Trophoblast cell (in vitro differentiated cells and primary cell): ENCODE data around the gene RBM28.
A peak's percentile ranks its signal among the peaks of the same experiment; 100 is the strongest.

ENCODE experiments used
- DNase-seq, 2 donors: peaks; one replicate each; pipeline ENCODE4 v3.0.0-alpha.2; 2016
- H2AFZ ChIP-seq: 2 replicates; pipeline ENCODE4 v1.6.1; 2013; ENCODE audit warnings: low read length, moderate library complexity, mild to moderate bottlenecking; ENCODE audit not compliant: insufficient read depth, poor library complexity
- H2AK5ac ChIP-seq: 2 replicates; pipeline ENCODE4 v1.6.1; 2013; ENCODE audit warnings: mild to moderate bottlenecking, low read length
- H2BK120ac ChIP-seq: 2 replicates; pipeline ENCODE4 v1.6.1; 2013; ENCODE audit warnings: low read length, mild to moderate bottlenecking, moderate library complexity; ENCODE audit not compliant: insufficient read depth, poor library complexity
- H2BK12ac ChIP-seq: 2 replicates; pipeline ENCODE4 v1.6.1; 2013; ENCODE audit warnings: mild to moderate bottlenecking, low read length, moderate library complexity
- H2BK5ac ChIP-seq: 2 replicates; pipeline ENCODE4 v1.6.1; 2013; ENCODE audit warnings: low read length, low read depth, moderate library complexity, mild to moderate bottlenecking; ENCODE audit not compliant: poor library complexity
- H3K14ac ChIP-seq: 2 replicates; pipeline ENCODE4 v1.6.1; 2013; ENCODE audit warnings: mild to moderate bottlenecking, low read length
- H3K18ac ChIP-seq: 2 replicates; pipeline ENCODE4 v1.6.1; 2013; ENCODE audit warnings: mild to moderate bottlenecking, low read length
- H3K23ac ChIP-seq: 2 replicates; pipeline ENCODE4 v1.6.1; 2013; ENCODE audit warnings: low read length
- H3K27ac ChIP-seq: 2 replicates; pipeline ENCODE4 v1.5.1; 2013; ENCODE audit warnings: low read depth, mild to moderate bottlenecking, inconsistent platforms, low read length, moderate library complexity
- H3K27me3 ChIP-seq: 2 replicates; pipeline ENCODE4 v1.6.1; 2013; ENCODE audit warnings: inconsistent platforms, mild to moderate bottlenecking, low read length, moderate library complexity; ENCODE audit not compliant: insufficient read depth
- H3K36me3 ChIP-seq, 2 experiments: 1 replicate in 1 of 2; 2 replicates in 1 of 2; pipeline ENCODE4 v1.6.1; 2013; ENCODE audit warnings: low read length in 2 of 2, mild to moderate bottlenecking in 2 of 2, moderate library complexity in 1 of 2; ENCODE audit not compliant: insufficient read depth in 2 of 2, control insufficient read depth in 1 of 2
- H3K4ac ChIP-seq: 2 replicates; pipeline ENCODE4 v1.6.1; 2013; ENCODE audit warnings: low read depth, mild to moderate bottlenecking, low read length, moderate library complexity
- H3K4me1 ChIP-seq, 2 experiments: 1 replicate in 1 of 2; 2 replicates in 1 of 2; pipeline ENCODE4 v1.6.1; 2013; ENCODE audit warnings: low read length in 2 of 2, mild to moderate bottlenecking in 2 of 2, moderate library complexity in 1 of 2; ENCODE audit not compliant: insufficient read depth in 2 of 2, control insufficient read depth in 1 of 2
- H3K4me2 ChIP-seq: 2 replicates; pipeline ENCODE4 v1.6.1; 2013; ENCODE audit warnings: inconsistent platforms, mild to moderate bottlenecking, low read length, moderate library complexity
- H3K4me3 ChIP-seq: 2 replicates; pipeline ENCODE4 v1.5.1; 2013; ENCODE audit warnings: mild to moderate bottlenecking, low read depth, low read length, inconsistent platforms
- H3K79me1 ChIP-seq: one replicate; pipeline ENCODE4 v1.6.1; 2013; ENCODE audit warnings: low read length
- H3K79me2 ChIP-seq: 2 replicates; pipeline ENCODE4 v1.6.1; 2013; ENCODE audit warnings: low read length, mild to moderate bottlenecking; ENCODE audit not compliant: control insufficient read depth, insufficient read depth, poor library complexity
- H3K9ac ChIP-seq: 2 replicates; pipeline ENCODE4 v1.6.1; 2013; ENCODE audit warnings: mild to moderate bottlenecking, low read length
- H3K9me3 ChIP-seq: 2 replicates; pipeline ENCODE4 v1.6.1; 2013; ENCODE audit warnings: low read depth, mild to moderate bottlenecking, control low read depth, inconsistent platforms, low read length; ENCODE audit not compliant: insufficient read depth
- H4K12ac ChIP-seq: 2 replicates; pipeline ENCODE4 v1.6.1; 2013; ENCODE audit warnings: low read depth, mild to moderate bottlenecking, low read length, moderate library complexity
- H4K8ac ChIP-seq: 2 replicates; pipeline ENCODE4 v1.6.1; 2013; ENCODE audit warnings: low read depth, mild to moderate bottlenecking, low read length, moderate library complexity
- H4K91ac ChIP-seq: one replicate; pipeline ENCODE4 v1.6.1; 2013; ENCODE audit warnings: low read depth, mild to moderate bottlenecking, low read length, moderate library complexity
- WGBS: extraction: QIAGEN DNeasy Blood & Tissue Kit; methylation state at CpG from one replicate; pipeline ENCODE4 v1.1.7; 2013; ENCODE audit warnings: missing lambda C conversion rate; ENCODE audit not compliant: insufficient read length, insufficient coverage; ENCODE audit errors: extremely low coverage; 5-methylcytosine and 5-hydroxymethylcytosine counted together

The RBM28 gene

DNA sequence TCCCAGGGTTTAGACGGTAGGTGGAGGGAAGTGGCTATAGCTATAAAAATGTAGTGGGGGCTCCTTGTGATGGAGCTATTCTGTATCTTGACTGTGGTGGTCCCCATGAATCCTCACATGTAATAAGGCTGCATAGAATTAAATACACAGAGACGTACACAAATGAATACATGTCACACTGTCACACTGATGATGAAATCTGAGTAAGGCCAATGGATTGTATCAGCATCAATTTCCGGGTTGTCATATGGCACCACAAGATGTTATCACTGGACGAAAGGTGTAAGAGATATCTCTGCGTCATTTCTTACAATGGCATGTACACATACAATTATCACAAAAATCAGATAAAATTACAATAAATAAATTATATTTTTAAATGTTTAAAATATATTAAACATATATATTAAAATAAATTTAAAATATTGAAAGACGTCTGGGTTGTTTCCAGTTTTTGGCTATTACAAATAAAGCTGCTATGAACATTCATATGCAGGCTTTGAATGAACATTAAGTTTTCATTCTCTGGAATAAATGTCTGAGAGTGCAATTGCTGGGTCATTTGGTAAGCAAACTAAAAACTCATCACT is 64.5 kb downstream of the RBM28 start:
- Histone ChIP-seq H3K27me3 (no peaks in the 10 kb centered on the region), H3K27ac (no peak overlapping the region), H4K8ac (no peak overlapping the region), H3K14ac (no peak overlapping the region), H3K4me1 (no peaks in the 10 kb centered on the region), H3K18ac (no peak overlapping the region), H3K79me1 (no peaks in the 10 kb centered on the region), H2AK5ac (no peak overlapping the region), H2BK120ac (no peak overlapping the region), H3K4ac (no peak overlapping the region), H3K9me3 (peaks cover 4% of the 10 kb centered on the region), H4K91ac (no peak overlapping the region), H3K23ac (no peak overlapping the region), H2BK12ac (no peak overlapping the region), H2BK5ac (no peak overlapping the region), H4K12ac (no peak overlapping the region), H2AFZ (no peak overlapping the region), H3K4me2 (no peak overlapping the region), H3K9ac (no peak overlapping the region), H3K79me2 (no peaks in the 10 kb centered on the region), H3K36me3 (no peaks in the 10 kb centered on the region), H3K4me3 (no peak overlapping the region)
- peak in 1 of 2 donors; percentile 4 for DNase-seq
- no CpG with 5 or more reads among the region's 6 CpGs for WGBS

GRCh38 chr7:128278366-128278765 is 65.3 kb downstream of the RBM28 start:
- Histone ChIP-seq H3K18ac (no peak overlapping the region), H3K4me2 (no peak overlapping the region), H4K8ac (no peak overlapping the region), H3K27me3 (no peaks in the 10 kb centered on the region), H3K23ac (no peak overlapping the region), H3K4ac (no peak overlapping the region), H3K36me3 (no peaks in the 10 kb centered on the region), H3K27ac (no peak overlapping the region), H2AFZ (no peak overlapping the region), H3K79me2 (no peaks in the 10 kb centered on the region), H3K9me3 (peaks cover 6% of the 10 kb centered on the region), H3K9ac (no peak overlapping the region), H2AK5ac (no peak overlapping the region), H2BK12ac (no peak overlapping the region), H2BK120ac (no peak overlapping the region), H3K4me1 (no peaks in the 10 kb centered on the region), H3K14ac (no peak overlapping the region), H2BK5ac (no peak overlapping the region), H3K79me1 (no peaks in the 10 kb centered on the region), H3K4me3 (no peak overlapping the region), H4K91ac (no peak overlapping the region), H4K12ac (no peak overlapping the region)
- DNase-seq = no peak
- WGBS = no CpG with 5 or more reads among the region's 1 CpG

DNA sequence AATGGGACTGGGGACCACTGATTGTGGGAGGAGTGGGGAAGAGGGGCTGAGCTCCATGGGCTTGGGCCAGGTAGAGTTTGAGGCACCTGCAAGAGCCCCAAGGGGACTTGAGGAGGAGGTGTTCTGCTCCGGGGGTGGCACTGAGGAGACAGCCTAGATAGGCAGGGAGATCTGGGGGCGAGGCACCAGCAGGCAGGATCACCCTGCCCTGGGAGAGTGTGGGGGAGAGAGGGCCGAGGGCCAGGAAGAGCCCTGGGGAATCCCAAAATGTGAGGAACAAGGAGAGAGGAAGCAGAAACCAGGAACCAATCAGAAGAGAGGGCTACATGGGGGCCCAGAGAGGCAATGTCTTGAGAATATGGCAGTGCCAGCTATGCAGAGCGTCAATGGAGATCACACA is 68.0 kb downstream of the RBM28 start:
- no CpG with 5 or more reads among the region's 4 CpGs for WGBS
- Histone ChIP-seq H2BK12ac (no peak overlapping the region), H3K23ac (no peak overlapping the region), H3K9ac (no peak overlapping the region), H2BK120ac (no peak overlapping the region), H3K4ac (no peak overlapping the region), H3K18ac (no peak overlapping the region), H3K79me1 (no peaks in the 10 kb centered on the region), H3K4me2 (no peak overlapping the region), H3K27ac (no peak overlapping the region), H4K8ac (no peak overlapping the region), H3K14ac (no peak overlapping the region), H2BK5ac (no peak overlapping the region), H4K12ac (no peak overlapping the region), H3K27me3 (no peaks in the 10 kb centered on the region), H3K36me3 (no peaks in the 10 kb centered on the region), H3K4me1 (no peaks in the 10 kb centered on the region), H2AFZ (no peak overlapping the region), H3K4me3 (no peak overlapping the region), H3K79me2 (no peaks in the 10 kb centered on the region), H4K91ac (no peak overlapping the region), H3K9me3 (peaks cover 4% of the 10 kb centered on the region), H2AK5ac (no peak overlapping the region)
- no peak for DNase-seq

DNA sequence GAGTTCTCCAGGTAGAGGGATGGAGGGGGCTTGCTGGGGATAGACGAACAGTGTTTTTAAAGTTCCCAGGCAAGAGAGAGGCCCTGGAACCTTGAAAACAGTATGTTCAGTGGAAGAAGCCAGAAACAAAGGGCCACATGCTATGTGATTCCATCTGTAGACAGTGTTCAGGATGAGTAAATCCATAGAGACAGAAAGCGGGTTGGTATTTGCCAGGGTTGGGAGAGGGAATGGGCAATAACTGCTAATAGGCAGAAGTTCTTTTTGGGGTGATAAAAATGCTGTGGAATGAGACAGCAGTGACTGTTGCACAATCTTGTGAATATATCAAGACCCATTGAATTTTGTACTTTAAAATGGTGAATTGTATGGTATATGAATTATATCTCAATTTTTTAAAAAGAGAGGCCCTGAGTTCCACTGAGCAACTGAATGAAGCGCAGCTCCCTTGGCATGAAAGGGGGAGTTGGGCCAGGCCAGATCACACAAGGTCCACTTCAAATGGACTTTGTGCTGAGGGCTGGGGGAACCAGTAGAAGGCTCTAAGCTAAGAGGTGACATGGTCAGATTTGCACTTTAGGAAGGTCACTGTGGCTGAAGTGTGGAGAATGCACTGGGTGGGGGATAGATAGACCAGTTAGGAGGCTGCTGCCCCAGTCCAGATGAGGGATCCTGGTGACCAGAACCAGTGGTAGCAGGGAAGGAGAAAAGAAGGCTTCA is 68.7 kb downstream of the RBM28 start:
- H2BK5ac ChIP-seq = no peak overlapping the region
- no peaks in the 10 kb centered on the region for H3K79me1 ChIP-seq
- no peak overlapping the region for H3K27ac ChIP-seq
- H3K36me3 ChIP-seq = no peaks in the 10 kb centered on the region
- DNase-seq = no peak
- no peak overlapping the region for H4K8ac ChIP-seq
- H3K14ac ChIP-seq = no peak overlapping the region
- no peak overlapping the region for H3K4me2 ChIP-seq
- H2BK120ac ChIP-seq = no peak overlapping the region
- no peak overlapping the region for H3K9ac ChIP-seq
- H3K4me3 ChIP-seq = no peak overlapping the region
- no peak overlapping the region for H2BK12ac ChIP-seq
- H3K4me1 ChIP-seq = no peaks in the 10 kb centered on the region
- H3K23ac ChIP-seq = no peak overlapping the region
- no peak overlapping the region for H4K12ac ChIP-seq
- H3K18ac ChIP-seq = no peak overlapping the region
- no peak overlapping the region for H4K91ac ChIP-seq
- H2AK5ac ChIP-seq = no peak overlapping the region
- H3K79me2 ChIP-seq = no peaks in the 10 kb centered on the region
- peaks cover 4% of the 10 kb centered on the region for H3K9me3 ChIP-seq
- no peak overlapping the region for H2AFZ ChIP-seq
- no CpG with 5 or more reads among the region's 3 CpGs for WGBS
- H3K4ac ChIP-seq = no peak overlapping the region
- H3K27me3 ChIP-seq = no peaks in the 10 kb centered on the region
